Ishikawa (cell line): Measurements from ENCODE around the gene ESYT1.

Experiments used
- CEBPB ChIP-seq: IDR thresholded peaks from 2 replicates; pipeline ENCODE4 v1.6.1; 2012
- CREB1 ChIP-seq: IDR thresholded peaks from 2 replicates; pipeline ENCODE4 v1.6.1; 2012; ENCODE audit warnings: low read depth
- EGR1 ChIP-seq: IDR thresholded peaks from 2 replicates; pipeline ENCODE4 v1.6.1; 2012
- EP300 ChIP-seq: IDR thresholded peaks from 2 replicates; pipeline ENCODE4 v1.6.1; 2012; ENCODE audit warnings: borderline replicate concordance
- FOXM1 ChIP-seq: IDR thresholded peaks from 2 replicates; pipeline ENCODE4 v1.6.1; 2012; ENCODE audit warnings: low read depth, borderline replicate concordance
- MAX ChIP-seq: IDR thresholded peaks from 2 replicates; pipeline ENCODE4 v1.6.1; 2012
- NFIC ChIP-seq: IDR thresholded peaks from 2 replicates; pipeline ENCODE4 v1.6.1; 2012
- RAD21 ChIP-seq: IDR thresholded peaks from 2 replicates; pipeline ENCODE4 v1.6.1; 2012; ENCODE audit warnings: low read depth
- REST ChIP-seq: IDR thresholded peaks from 2 replicates; pipeline ENCODE4 v1.6.1; 2012; ENCODE audit warnings: low read depth, mild to moderate bottlenecking
- TAF1 ChIP-seq: IDR thresholded peaks from 2 replicates; pipeline ENCODE4 v1.6.1; 2012; ENCODE audit warnings: low read depth, mild to moderate bottlenecking
- TCF12 ChIP-seq: IDR thresholded peaks from 2 replicates; pipeline ENCODE4 v1.6.1; 2012; ENCODE audit warnings: low read depth
- TEAD4 ChIP-seq: IDR thresholded peaks from 2 replicates; pipeline ENCODE4 v1.6.1; 2012
- USF1 ChIP-seq: IDR thresholded peaks from 2 replicates; pipeline ENCODE4 v1.6.1; 2012
- YY1 ChIP-seq: IDR thresholded peaks from 2 replicates; pipeline ENCODE4 v1.6.1; 2012; ENCODE audit warnings: low read depth
- ZBTB7A ChIP-seq: IDR thresholded peaks from 2 replicates; pipeline ENCODE4 v1.6.1; 2012; ENCODE audit warnings: low read depth

Gene ESYT1

GRCh38 chr12:56127888-56128669 is at the start of gene ESYT1:
TSS of gene ESYT1 (plus strand) at chr12:56128267. CDS start at chr12:56128320, 53 bp downstream.
- peak; percentile 72 for TF ChIP-seq TAF1
- TF ChIP-seq REST, result no peak
- TF ChIP-seq MAX, result peak; percentile 79
- TF ChIP-seq CEBPB, result no peak
- peak; percentile 63; the same call in 1 of the 2 replicates for TF ChIP-seq TEAD4
- no peak; the same call in 1 of the 2 replicates for TF ChIP-seq EP300
- peak; percentile 76; the same call in 1 of the 2 replicates for TF ChIP-seq ZBTB7A
- no peak for TF ChIP-seq EGR1
- TF ChIP-seq YY1, result no peak
- no peak for TF ChIP-seq RAD21
- peak; percentile 51; the same call in 1 of the 2 replicates for TF ChIP-seq TCF12
- peak; percentile 75 for TF ChIP-seq USF1
- TF ChIP-seq CREB1, result peak; percentile 72; the same call in 1 of the 2 replicates

GRCh38 chr12:56078427-56078826 is 49.6 kb upstream of the ESYT1 start:
- TF ChIP-seq TAF1 (no peak), NFIC (no peak), EP300 (no peak), CEBPB (no peak), TEAD4 (no peak), USF1 (no peak), YY1 (no peak), REST (no peak), MAX (no peak), CREB1 (no peak), ZBTB7A (no peak), EGR1 (no peak), TCF12 (no peak), FOXM1 (no peak), RAD21 (no peak)

GRCh38 chr12:56078931-56079722 is 48.9 kb upstream of the ESYT1 start:
- TF ChIP-seq MAX (peak; percentile 39; the same call in 1 of the 2 replicates), TAF1 (peak; percentile 50), USF1 (no peak; the same call in 1 of the 2 replicates), FOXM1 (no peak; the same call in 1 of the 2 replicates), REST (no peak), CREB1 (no peak), ZBTB7A (no peak), RAD21 (peak; percentile 74), YY1 (no peak; the same call in 1 of the 2 replicates), CEBPB (no peak), EP300 (no peak), TCF12 (peak; percentile 33; the same call in 1 of the 2 replicates), NFIC (0 out of 2 replicates have a peak, but pooled peaks have one; percentile 6), TEAD4 (peak; percentile 42; the same call in 1 of the 2 replicates), EGR1 (no peak)
